ENCODE results near the gene NPIPB2.

NPIPB2 gene

GRCh38 chr16:11896486-11897176, 45.2 kb downstream of the NPIPB2 start:
- DNase-seq (ENCODE audit: low read depth): peak; percentile 65

- no peak for DNase-seq (ENCODE audit: low read depth)
These were observed 48.3 kb downstream of the NPIPB2 start for GRCh38 chr16:11893571-11893970.

DNA sequence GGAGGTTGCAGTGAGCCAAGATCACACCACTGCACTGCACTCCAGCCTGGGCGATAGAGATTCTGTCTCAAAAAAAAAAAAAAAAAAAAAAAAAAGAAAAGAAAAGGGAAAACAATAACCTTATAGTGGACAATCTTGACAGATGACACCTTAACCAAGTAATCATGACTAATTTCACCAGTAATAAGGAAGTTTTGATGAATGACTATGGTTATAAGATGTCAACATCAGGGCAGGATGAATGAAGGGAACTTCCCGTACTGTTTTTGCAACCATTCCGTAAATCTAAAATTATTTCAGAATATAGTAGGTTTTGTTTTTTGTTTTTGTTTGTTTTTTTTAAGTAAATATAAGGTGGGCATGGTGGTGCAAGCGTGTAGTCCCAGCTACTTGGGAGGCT, 49.1 kb downstream of the NPIPB2 start:
- DNase-seq (ENCODE audit: low read depth): no peak

DNA sequence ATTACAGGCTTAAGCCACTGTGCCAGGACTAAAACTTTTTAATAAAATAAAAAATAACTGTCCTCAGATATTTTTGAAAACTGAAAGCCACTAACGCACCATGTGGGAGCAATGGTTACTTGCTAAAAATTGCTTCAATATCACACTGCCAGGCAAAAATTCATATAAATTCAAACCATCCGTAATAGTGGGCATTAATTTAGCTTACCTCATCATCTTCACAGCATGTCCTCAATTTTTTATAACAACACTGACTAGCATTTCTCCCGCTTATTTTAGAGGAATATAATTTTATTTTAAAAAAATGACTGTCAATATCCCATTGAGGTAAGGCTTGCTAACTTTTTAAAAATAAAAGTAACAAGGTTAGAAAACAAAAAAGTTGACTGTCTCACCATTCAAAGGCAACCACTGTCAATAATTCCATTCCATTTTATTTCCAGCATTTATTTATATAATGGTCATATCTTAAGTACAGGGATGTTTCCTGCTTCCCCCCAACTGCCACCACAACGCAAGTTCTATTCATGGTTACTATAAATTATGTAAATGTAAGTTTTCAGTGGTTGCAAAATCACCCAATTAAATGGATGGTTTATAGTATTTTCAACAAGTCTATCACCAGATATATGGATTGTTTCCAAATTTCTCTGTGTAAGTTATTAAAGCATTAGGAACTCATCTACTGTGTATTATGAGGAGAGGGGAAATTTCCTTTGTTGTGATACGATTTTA, 51.4 kb downstream of the NPIPB2 start:
- DNase-seq (ENCODE audit: low read depth): no peak

GRCh38 chr16:11886881-11887280, 55.0 kb downstream of the NPIPB2 start:
- no peak for DNase-seq (ENCODE audit: low read depth)

- no peak for DNase-seq (ENCODE audit: low read depth)
These were observed 57.8 kb downstream of the NPIPB2 start for GRCh38 chr16:11884035-11884434.

DNA sequence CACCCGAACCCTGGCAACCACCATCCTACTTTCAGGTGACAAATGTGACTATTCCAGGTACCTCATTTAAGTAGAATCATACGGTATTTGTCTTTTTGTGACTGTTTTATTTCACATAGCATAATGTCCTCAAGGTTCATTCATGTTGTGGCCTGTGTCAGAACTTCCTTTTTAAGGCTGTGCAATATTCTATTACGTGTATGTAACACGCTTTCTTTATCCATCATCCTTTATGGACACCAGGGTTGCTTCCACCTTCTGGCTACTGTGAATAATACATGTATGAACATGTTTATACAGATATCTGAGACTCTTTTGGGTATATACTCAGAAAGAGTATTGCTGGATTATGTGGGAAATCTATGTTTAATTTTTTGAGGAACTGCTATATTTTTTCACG, 61.8 kb downstream of the NPIPB2 start:
- DNase-seq (ENCODE audit: low read depth): no peak

DNA sequence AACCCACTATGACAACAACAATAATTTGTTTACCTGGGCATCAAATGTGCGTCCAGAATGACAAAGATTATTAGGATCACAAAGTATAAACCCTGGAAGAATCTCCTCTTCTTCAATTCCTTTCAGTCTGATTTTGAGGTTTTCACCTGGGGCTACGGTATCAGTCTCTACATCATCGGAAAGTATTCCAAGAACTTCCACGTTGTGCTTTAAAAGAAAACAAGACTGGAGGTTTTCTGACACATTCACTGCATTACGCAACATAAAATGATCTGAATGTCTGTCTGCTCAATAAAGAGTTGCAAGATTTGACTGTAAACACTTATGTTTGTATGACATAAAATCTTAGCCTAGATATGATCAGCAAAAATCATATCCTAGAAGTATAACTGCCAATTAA, 64.5 kb downstream of the NPIPB2 start:
- DNase-seq (ENCODE audit: low read depth): peak; percentile 24
